GM20000 (cell line): ENCODE measurements around the gene TAOK3.
"Not testable (repeated sequence)": the region's sequence is repeated elsewhere in the genome, so short reads cannot be mapped to it uniquely, and the experiment has no call there.

Source experiments
- DNase-seq: peaks from one replicate; pipeline ENCODE4 v3.0.0; 2012; ENCODE audit warnings: low spot score
- CTCF ChIP-seq: IDR thresholded peaks from 2 replicates; pipeline ENCODE4 v1.5.1; 2012; ENCODE audit warnings: mild to moderate bottlenecking, control low read depth; ENCODE audit errors: extremely low read depth, missing control alignments

Gene TAOK3

GRCh38 chr12:118137148-118137678, 235.5 kb downstream of the TAOK3 start:
- TF ChIP-seq CTCF, result no peak
- no peak for DNase-seq

- DNase-seq, result peak; percentile 73
- no peak for TF ChIP-seq CTCF
These were observed 236.1 kb downstream of the TAOK3 start for GRCh38 chr12:118136559-118137003.

DNA sequence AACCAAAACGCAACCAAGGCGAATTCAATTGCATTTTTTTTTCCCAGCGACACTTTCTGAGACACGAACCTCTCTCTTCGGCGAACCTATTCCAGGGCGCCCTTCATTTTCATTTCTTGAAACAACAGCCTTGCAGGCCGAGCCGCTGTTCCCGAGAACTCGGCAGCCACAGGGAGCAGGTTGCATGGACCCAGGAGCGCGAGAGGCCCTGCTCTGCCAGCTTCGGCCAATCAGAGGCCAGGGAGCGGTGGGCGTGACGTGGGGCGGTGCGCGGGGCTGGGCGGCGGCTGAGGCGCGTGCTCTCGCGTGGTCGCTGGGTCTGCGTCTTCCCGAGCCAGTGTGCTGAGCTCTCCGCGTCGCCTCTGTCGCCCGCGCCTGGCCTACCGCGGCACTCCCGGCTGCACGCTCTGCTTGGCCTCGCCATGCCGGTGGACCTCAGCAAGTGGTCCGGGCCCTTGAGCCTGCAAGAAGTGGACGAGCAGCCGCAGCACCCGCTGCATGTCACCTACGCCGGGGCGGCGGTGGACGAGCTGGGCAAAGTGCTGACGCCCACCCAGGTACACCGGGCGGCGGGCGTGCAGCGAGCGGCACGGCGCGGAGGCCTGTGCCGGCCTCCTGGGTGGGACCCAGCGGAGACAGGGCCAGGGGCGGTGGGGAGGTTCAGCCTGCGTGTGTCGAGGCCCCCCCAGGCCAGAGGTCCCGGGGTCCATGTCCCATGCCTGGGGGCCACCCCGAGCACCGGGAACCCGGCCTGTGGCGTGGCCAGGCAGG, 236.7 kb downstream of the TAOK3 start, which contains the start of gene PEBP1:
Gene PEBP1, plus strand, starts transcription at position 337 of the 771 bp plus-strand sequence. Its CDS starts 86 bp downstream, at position 423.
- no peak for TF ChIP-seq CTCF
- DNase-seq, result peak; percentile 96

DNA sequence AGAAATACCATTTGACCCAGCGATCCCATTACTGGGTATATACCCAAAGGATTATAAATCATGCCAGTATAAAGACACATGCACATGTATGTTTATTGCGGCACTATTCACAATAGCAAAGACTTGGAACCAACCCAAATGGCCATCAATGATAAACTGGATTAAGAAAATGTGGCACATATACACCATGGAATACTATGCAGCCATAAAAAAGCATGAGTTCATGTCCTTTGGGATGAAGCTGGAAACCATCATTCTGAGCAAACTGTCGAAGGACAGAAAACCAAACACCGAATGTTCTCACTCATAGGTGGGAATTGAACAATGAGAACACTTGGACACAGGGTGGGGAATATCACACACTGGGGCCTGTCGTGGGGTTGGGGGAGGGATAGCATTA, 243.3 kb downstream of the TAOK3 start:
- DNase-seq, result not testable (repeated sequence)

- DNase-seq, result no peak
- TF ChIP-seq CTCF, result no peak
These were observed 244.8 kb downstream of the TAOK3 start for GRCh38 chr12:118127867-118128266.

DNA sequence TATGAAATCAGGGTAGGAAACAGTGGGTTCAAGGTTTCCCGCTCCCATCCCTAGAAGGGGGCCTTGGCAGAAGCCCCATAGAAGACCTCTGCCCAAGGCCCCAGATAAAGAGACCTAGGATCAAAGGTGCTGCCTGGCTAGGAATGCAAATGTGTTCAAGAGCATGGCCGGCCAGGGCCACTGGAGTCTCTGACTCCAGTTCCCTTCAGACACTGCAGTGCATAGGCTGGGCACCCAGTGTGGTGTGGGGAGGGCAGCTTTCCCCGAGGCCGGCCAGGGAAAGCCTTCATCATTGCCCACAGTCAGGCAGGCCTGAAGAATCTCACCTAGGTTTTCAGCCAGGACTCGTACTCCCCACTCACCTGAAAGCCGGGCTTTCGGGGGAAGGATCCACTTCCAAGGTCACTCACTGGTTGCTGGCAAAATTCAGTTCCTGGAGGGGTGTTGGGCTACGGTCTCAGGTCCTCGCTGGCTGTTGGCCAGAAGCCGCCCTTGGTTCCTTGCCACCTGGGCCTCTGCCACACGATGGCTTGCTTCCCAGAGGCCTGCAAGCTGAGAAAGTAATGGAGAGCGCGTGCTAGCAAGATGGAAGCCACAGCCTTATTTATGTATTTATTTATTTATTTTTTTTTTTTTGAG, 246.5 kb downstream of the TAOK3 start:
- no peak for DNase-seq
- TF ChIP-seq CTCF, result no peak

DNA sequence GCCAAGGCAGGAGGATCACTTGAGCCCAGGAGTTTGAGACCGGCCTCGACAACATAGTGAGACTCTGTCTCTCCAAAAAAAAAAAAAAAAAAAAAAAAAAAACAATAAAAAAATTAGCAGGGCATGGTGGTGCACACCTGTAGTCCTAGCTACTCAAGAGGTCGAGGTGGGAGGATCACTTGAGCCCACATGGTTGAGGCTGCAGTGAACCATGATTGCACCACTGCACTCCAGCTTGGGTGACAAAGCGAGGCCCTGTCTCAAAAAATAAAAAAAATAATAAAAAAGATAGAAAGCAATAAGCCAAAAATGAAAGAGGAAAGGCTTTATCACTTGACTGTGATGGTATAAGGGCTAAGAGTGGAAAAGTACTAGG, 247.0 kb downstream of the TAOK3 start:
- DNase-seq, result no peak
- TF ChIP-seq CTCF, result no peak
